ENCODE data around the gene SELENBP1. TPM values are rescaled to one million over a fixed set of nuclear protein-coding genes. Genes with fewer than 3 reads are reported as not detected.

Gene SELENBP1
- total and polyA plus RNA-seq, 2 donors: 32.9 to 82.8 TPM

DNA sequence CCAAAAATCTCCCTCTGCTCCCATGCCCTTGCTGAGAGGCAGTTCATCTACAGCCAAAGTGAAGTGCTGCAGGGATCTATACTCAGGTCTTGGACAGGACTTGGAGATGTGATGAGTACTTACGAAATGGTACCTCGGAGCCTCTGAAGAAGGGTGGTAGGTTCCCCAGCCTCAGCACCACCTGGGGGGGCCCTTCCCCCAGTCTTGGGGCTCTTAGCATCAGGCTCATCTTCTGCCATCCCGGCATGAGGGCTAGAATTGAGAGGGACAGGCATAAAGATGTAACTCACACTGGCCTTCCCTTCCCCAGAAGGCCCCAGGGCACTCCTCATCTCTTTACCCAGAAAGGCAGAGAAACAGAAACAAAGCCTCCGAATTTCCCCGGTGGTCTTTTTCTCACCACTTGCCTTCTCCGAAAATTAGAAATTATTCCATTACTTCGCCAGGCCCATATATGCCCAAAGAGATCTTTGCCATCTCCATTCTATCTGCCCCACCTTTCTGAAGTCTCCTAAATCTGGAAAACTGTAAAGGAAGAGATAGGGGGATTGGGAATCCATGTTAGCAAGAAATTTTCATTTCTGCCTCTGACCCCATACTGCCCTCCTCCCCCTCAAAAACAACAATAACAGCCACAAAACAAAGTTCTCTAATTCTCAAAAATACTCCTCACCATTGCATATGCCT lies 26.3 kb downstream of the SELENBP1 start:
- no peak for DNase-seq (ENCODE audit: extremely low spot score)
- peak overlapping the region; percentile 46 for H3K4me3 ChIP-seq (ENCODE audit: low read depth, low read length)
- no peaks in the 10 kb centered on the region for H3K36me3 ChIP-seq (ENCODE audit: insufficient read depth)
- H3K4me1 ChIP-seq (ENCODE audit: insufficient read depth): no peaks in the 10 kb centered on the region
- 44% methylated on average over 7 of the region's 7 CpGs for WGBS
- no peak overlapping the region for H3K27ac ChIP-seq (ENCODE audit: low read depth)

- Histone ChIP-seq H3K4me3 (ENCODE audit: low read depth, low read length) (no peak overlapping the region), H3K27ac (ENCODE audit: low read depth) (no peak overlapping the region), H3K4me1 (ENCODE audit: insufficient read depth) (no peaks in the 10 kb centered on the region), H3K36me3 (ENCODE audit: insufficient read depth) (no peaks in the 10 kb centered on the region)
- no peak for DNase-seq (ENCODE audit: extremely low spot score)
- WGBS: 84% methylated on average over 6 of the region's 6 CpGs
Measured at GRCh38 chr1:151344291-151344690, 28.2 kb downstream of the SELENBP1 start.

DNA sequence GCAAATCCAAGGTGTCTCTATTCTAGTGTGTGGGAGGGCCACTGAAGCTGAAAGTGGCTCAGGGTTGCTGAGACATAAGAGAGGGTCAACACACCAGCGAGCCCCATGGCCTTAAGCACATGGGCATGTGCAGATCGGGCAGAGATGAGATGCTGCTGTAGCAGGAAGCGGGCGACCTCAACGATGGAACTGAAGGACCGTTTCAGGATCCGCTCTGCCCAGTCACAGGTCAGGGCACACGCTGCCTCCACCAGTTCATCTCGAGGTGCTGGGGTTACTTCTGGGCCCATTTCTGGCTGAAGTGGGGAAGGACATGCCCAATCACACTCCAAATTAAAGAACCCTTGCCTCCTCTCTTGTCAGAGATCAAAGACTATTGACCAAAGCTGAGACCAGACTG lies 28.9 kb downstream of the SELENBP1 start:
- no peak for DNase-seq (ENCODE audit: extremely low spot score)

DNA sequence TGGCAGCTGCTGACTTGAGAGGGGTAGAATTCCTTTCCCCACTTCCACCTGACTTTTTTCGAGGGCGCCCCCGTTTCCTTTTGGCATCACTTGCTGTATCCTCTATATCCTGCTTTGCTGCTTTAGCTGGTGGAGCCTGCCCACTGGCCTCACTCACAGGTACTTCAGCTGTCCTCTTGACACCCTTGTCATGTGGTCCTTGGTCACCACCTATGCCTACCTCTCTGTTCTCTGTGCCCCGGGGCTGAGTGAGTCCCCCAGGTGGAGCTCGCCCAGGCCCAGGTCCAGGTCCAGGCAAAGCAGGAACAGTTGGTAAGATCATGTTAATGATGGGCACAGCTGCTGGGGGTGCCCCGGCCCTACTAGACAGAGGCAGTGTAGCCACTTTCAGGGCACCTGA lies 29.9 kb downstream of the SELENBP1 start:
- Histone ChIP-seq H3K27ac (ENCODE audit: low read depth) (no peak overlapping the region), H3K4me1 (ENCODE audit: insufficient read depth) (no peaks in the 10 kb centered on the region), H3K36me3 (ENCODE audit: insufficient read depth) (no peaks in the 10 kb centered on the region), H3K4me3 (ENCODE audit: low read depth, low read length) (no peak overlapping the region)
- no peak for DNase-seq (ENCODE audit: extremely low spot score)
- 90% methylated on average over 6 of the region's 6 CpGs for WGBS

More for the DNA sequence above, 28.9 kb downstream of the SELENBP1 start:
- 79% methylated on average over 9 of the region's 9 CpGs for WGBS
- Histone ChIP-seq H3K27ac (ENCODE audit: low read depth) (no peak overlapping the region), H3K4me3 (ENCODE audit: low read depth, low read length) (no peak overlapping the region), H3K4me1 (ENCODE audit: insufficient read depth) (no peaks in the 10 kb centered on the region), H3K36me3 (ENCODE audit: insufficient read depth) (no peaks in the 10 kb centered on the region)

- Histone ChIP-seq H3K27ac (ENCODE audit: low read depth) (no peak overlapping the region), H3K36me3 (ENCODE audit: insufficient read depth) (no peaks in the 10 kb centered on the region), H3K4me1 (ENCODE audit: insufficient read depth) (no peaks in the 10 kb centered on the region), H3K4me3 (ENCODE audit: low read depth, low read length) (no peak overlapping the region)
- WGBS: 84% methylated on average over 2 of the region's 2 CpGs
- no peak for DNase-seq (ENCODE audit: extremely low spot score)
Measured at GRCh38 chr1:151342021-151342420, 30.5 kb downstream of the SELENBP1 start.

- H3K4me3 ChIP-seq (ENCODE audit: low read depth, low read length): no peak overlapping the region
- 33% methylated on average over 7 of the region's 7 CpGs for WGBS
- no peaks in the 10 kb centered on the region for H3K36me3 ChIP-seq (ENCODE audit: insufficient read depth)
- DNase-seq (ENCODE audit: extremely low spot score): peak; percentile 72
- H3K4me1 ChIP-seq (ENCODE audit: insufficient read depth): no peaks in the 10 kb centered on the region
- no peak overlapping the region for H3K27ac ChIP-seq (ENCODE audit: low read depth)
Measured at GRCh38 chr1:151340870-151341754, 31.4 kb downstream of the SELENBP1 start.

DNA sequence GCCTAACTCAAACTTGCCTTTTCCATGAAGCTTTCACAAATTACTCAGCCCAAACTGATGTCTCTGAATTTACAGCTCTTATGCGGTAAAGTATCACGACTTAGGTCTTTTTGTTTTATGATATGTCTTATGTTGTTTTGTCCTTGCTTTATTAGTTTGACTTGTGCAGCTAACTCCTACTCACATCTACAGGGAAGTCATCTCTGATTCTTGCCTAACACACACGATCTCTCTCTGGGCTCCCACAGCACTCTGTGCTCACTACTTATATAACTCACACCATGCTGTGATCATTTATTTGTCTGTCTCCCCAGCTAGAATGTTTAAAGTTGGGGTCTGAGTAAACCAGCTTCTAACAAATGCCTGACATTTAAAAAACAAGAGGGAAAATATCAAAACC lies 35.9 kb downstream of the SELENBP1 start:
- 87% methylated on average over 3 of the region's 3 CpGs for WGBS

GRCh38 chr1:151334822-151335221 lies 37.7 kb downstream of the SELENBP1 start:
- WGBS: 80% methylated on average over 5 of the region's 5 CpGs
- DNase-seq (ENCODE audit: extremely low spot score): no peak
- H3K4me3 ChIP-seq (ENCODE audit: low read depth, low read length): no peak overlapping the region

More for the DNA sequence above, 35.9 kb downstream of the SELENBP1 start:
- no peak overlapping the region for H3K4me3 ChIP-seq (ENCODE audit: low read depth, low read length)
- no peaks in the 10 kb centered on the region for H3K36me3 ChIP-seq (ENCODE audit: insufficient read depth)
- no peak overlapping the region for H3K27ac ChIP-seq (ENCODE audit: low read depth)
- DNase-seq (ENCODE audit: extremely low spot score): no peak
- no peaks in the 10 kb centered on the region for H3K4me1 ChIP-seq (ENCODE audit: insufficient read depth)

GRCh38 chr1:151327903-151328674 lies 44.4 kb downstream of the SELENBP1 start:
- peak overlapping the region; percentile 96 for H3K4me3 ChIP-seq (ENCODE audit: low read depth, low read length)
- DNase-seq (ENCODE audit: extremely low spot score): no peak
- peak overlapping the region; percentile 80 for H3K27ac ChIP-seq (ENCODE audit: low read depth)
- no peaks in the 10 kb centered on the region for H3K4me1 ChIP-seq (ENCODE audit: insufficient read depth)
- 16% methylated on average over 34 of the region's 34 CpGs for WGBS
- no peaks in the 10 kb centered on the region for H3K36me3 ChIP-seq (ENCODE audit: insufficient read depth)

More at GRCh38 chr1:151334822-151335221, 37.7 kb downstream of the SELENBP1 start:
- Histone ChIP-seq H3K27ac (ENCODE audit: low read depth) (no peak overlapping the region), H3K36me3 (ENCODE audit: insufficient read depth) (no peaks in the 10 kb centered on the region), H3K4me1 (ENCODE audit: insufficient read depth) (no peaks in the 10 kb centered on the region)

- H3K4me3 ChIP-seq (ENCODE audit: low read depth, low read length): peak within 1 kb of the TSS; percentile 96
- H3K36me3 ChIP-seq (ENCODE audit: insufficient read depth): no peaks in the 10 kb centered on the region
- WGBS: under 1% methylated on average over 40 of the region's 40 CpGs
- H3K27ac ChIP-seq (ENCODE audit: low read depth): peak within 1 kb of the TSS; percentile 80
- DNase-seq (ENCODE audit: extremely low spot score): peak; percentile 99
- no peaks in the 10 kb centered on the region for H3K4me1 ChIP-seq (ENCODE audit: insufficient read depth)
Measured at GRCh38 chr1:151327223-151327902, 45.1 kb downstream of the SELENBP1 start, which contains the start of gene PI4KB. PI4KB (minus strand) TSS chr1:151327416; CDS start chr1:151316481, 10,935 bp downstream.

GRCh38 chr1:151326619-151327222 lies 45.8 kb downstream of the SELENBP1 start:
- 1% methylated on average over 12 of the region's 12 CpGs for WGBS
- Histone ChIP-seq H3K4me3 (ENCODE audit: low read depth, low read length) (peak overlapping the region; percentile 96), H3K27ac (ENCODE audit: low read depth) (peak overlapping the region; percentile 79), H3K36me3 (ENCODE audit: insufficient read depth) (no peaks in the 10 kb centered on the region), H3K4me1 (ENCODE audit: insufficient read depth) (no peaks in the 10 kb centered on the region)
- DNase-seq (ENCODE audit: extremely low spot score): no peak

DNA sequence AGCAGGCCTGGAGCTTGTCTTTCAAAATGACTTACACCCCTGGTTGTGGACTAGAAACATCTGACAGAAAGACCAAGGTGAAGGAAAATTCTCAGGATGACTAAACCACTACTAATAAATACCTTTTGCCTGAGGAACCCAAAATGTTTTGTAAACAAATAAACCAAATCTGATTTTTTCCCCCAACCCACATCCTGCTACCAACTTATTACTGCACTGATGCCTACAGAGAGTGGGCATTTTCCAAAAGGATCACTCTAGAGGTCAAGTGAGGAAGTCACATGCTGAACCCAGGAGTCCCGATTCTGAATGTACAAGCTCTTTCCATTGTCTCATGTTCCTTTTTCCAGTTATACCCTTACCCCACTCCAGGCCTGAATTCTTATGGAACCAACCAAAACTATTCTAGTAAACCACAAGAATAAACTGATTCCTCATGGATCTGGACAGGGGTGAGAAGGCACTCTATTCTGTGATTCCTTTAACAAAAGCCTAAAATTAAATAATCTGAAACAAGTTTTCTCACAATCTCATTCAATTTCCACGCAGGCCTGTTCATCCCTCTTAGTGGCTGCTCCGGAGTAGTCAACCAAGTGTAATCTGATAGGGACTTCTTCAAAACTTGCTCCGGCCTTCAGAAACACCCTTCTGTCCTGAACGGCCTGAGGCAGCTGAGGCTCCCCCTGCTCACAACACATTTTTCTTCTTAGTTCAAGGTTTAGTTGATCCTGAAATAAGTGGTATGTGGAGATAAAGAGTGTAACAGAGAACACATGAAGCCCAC lies 46.7 kb downstream of the SELENBP1 start:
- no peak for DNase-seq (ENCODE audit: extremely low spot score)
- WGBS: 26% methylated on average over 5 of the region's 5 CpGs
- peaks cover 2% of the 10 kb centered on the region for H3K36me3 ChIP-seq (ENCODE audit: insufficient read depth)
- H3K4me3 ChIP-seq (ENCODE audit: low read depth, low read length): peak overlapping the region; percentile 96
- no peaks in the 10 kb centered on the region for H3K4me1 ChIP-seq (ENCODE audit: insufficient read depth)
- H3K27ac ChIP-seq (ENCODE audit: low read depth): no peak overlapping the region

All from urinary bladder (tissue), 4 donors.